NCI-H128 (cell line): ENCODE measurements around the gene CNPY1.

Source experiments
- DNase-seq: peaks from one replicate; lab custom pipeline; 2025; ENCODE audit not compliant: unreplicated experiment; lab: John Stamatoyannopoulos, UW

CNPY1 gene

DNA sequence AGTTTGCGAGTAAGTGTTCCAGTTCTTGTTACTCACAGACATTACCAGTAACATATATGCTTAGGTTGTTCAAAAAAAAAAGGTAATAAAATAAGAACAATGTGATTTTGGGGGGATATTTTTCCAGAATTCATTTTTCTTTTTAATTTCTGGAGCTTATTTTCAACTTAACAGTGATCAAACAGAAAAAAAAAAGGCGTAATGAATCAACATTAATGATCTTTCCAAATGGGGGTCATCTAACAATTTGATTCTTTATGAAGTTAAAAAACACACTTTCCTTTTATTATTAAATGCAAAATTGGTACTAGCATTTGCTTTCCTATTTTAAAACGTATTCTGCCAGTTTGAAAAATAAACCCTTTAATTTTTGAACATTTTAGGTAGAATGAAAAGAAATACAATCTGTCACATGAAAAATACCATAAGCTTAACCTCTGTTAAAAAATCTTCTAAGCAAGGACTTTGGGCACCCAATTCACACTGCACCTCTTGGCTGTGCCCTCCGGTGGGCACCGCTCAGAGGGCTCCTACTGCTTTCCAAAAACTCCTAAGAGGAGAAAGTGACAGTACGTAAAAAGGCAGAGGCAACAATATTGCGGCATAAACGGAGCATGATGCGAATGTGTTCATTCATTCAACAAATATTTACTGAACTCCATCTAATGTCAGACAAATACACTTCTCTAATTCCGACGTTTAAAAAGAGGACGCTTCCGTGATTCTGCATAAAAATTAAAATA is 32.6 kb downstream of the CNPY1 start:
- DNase-seq: no peak

- no peak for DNase-seq
Measured at GRCh38 chr7:155512246-155512887, 34.0 kb downstream of the CNPY1 start.

- DNase-seq: no peak
Measured at GRCh38 chr7:155511702-155511996, 34.7 kb downstream of the CNPY1 start.

DNA sequence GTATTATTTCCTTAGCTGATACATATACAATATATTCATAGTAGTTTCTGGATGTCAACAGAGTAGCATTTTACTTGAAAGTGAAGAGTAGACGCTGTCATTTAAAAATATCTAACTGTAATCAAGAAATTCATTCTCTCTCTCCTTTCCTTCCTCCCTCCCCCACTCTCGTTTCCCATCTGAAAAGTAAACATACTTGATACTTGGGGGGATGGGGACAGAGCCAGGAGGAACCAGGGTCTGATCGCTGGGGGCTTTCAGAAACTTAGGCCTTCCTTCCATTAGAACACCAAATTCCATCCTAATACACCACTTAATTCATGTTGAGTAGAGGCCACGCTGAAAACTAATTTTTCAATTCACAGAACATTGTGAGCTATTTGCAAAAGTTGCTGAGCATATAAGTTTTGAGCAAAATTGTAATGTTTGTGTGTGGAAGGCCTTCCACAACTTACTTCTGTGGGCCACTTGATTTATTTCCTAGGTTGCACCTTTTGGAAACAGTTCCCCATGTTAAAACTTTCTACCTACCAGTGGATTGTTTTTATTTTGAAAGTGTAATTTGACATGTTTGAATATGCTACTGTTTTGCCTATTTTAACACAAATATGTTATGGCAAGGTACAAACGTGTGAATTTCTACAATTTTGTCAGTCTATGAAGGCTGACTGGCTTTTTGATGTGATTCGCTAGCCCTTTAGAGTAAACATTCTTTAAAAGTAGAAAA is 35.2 kb downstream of the CNPY1 start:
- no peak for DNase-seq

DNA sequence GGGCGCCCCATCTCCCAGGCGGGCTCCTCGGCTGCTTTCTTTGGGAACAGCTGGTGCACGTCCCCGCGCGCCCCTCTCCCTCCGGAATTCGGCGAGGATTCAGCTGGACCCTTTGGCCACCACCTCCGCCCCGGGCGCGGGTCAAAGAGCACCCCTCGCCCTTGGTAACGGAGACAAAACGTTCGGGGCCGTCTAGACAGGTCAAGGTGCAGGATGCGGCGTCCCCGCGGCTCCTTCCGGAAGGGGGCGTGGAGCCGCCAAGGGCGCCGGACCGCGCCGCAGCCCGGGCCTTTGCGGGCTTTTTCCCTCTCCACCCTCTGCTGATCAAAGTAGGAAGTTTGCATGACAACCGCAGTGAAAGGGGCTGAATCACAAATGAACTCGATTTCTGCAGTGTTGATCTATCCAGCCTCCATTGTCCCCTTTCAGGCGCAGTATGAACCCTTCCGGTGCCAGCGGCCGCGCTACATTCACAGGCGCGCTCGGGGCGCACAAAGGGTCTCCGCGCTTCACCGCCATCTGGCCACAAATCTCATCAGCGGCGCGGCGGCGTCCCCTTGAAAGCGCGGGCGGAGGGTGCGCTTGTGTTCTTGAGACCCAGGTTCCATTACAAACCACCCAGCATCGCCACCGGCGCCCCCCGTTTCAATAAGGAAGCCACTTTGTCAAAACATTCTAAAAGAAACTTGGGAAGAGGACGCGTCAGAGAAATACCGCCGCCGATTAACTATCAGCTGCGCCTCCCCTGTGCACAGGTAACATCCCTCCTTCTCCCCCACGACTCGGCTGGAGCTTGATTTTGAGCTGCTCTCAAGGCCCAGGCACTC is 36.4 kb downstream of the CNPY1 start:
- no peak for DNase-seq

- DNase-seq: no peak
Measured at GRCh38 chr7:155509359-155509724, 37.0 kb downstream of the CNPY1 start.

DNA sequence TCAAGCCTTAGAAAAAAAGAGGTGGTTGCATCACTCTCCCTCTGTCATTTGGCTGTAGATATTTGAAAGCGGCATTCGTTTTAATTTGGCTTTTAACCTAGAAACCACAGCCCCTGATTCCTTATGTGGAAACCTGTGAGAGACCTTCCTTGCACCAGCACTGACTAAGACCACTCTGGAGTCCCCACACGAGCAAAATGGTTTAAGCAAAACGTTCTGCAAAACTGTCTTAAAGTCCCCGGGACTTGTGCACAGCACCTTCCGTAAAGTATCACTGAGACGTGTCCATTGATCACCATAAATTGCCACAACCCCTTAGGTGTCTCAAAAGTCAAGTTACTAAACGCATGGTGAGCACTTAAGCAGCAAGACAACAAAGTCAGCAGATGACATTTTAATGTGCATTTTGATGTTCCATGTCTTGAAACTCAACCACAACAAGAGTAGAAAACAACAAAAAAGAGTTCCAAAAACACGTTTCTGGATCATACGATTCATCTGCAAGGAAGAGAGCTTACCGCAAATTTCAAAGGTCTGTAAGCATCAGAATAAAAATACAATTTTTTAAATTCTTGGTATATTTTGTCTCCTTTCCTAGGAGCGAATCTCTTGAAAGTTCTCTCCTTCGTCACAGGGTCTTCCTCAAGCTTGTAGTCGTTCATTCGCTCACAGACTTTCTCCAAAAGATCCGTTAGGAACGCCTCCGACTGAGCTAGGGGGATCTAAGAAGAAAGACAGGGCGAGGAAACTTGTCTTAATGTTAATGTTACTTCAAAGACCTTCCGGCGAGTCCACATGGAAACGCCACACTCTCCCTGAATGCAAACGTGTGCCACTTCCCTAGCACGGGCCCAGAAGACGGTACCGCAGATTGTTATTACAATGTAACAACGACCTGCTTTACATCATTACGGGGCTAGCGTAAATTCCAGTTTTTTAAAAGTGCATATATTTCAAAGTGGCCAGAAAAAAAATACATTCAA is 37.7 kb downstream of the CNPY1 start:
- DNase-seq: no peak

DNA sequence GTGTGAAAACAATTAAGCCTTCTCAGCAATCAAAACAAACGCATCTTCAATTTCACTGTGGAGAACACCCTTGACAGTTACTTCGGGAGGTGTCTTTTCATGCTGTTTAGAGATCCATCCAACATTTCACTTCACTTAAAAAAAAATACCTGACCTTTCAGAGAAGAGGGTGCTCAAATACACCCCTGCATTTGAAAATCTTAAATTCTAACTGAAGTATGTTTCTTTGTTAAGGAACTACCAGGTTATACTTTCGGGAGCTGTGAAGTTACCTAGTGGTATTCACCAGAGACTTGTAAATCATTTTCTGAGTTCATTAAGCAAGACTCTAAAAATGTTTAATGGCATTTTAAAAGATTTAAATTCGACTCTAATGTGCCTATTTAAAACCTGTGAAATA is 38.8 kb downstream of the CNPY1 start:
- no peak for DNase-seq

DNA sequence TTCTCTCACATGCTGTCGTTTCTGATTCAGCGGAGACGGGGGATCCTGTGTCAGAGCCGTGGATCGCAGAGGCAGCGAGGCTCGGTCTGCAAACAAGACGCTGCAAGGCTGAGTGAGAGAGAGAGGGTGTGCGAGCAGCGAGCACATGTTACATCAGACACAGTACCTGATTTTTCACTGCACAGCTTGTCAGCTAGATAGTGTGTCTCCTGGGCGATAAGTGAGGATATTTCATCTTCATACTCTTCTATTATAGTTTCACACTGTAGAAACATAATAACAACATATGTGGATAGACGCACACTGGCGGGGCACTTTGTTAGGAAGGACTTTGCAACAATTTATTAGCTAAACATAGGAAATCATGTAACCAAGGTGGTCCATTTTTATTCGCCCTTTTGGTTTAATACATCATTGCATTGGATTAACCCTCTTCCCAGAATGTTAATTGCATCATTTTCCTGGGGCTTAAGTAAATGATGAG is 39.5 kb downstream of the CNPY1 start:
- no peak for DNase-seq

- DNase-seq: no peak
Measured at GRCh38 chr7:155505422-155505793, 41.0 kb downstream of the CNPY1 start.

DNA sequence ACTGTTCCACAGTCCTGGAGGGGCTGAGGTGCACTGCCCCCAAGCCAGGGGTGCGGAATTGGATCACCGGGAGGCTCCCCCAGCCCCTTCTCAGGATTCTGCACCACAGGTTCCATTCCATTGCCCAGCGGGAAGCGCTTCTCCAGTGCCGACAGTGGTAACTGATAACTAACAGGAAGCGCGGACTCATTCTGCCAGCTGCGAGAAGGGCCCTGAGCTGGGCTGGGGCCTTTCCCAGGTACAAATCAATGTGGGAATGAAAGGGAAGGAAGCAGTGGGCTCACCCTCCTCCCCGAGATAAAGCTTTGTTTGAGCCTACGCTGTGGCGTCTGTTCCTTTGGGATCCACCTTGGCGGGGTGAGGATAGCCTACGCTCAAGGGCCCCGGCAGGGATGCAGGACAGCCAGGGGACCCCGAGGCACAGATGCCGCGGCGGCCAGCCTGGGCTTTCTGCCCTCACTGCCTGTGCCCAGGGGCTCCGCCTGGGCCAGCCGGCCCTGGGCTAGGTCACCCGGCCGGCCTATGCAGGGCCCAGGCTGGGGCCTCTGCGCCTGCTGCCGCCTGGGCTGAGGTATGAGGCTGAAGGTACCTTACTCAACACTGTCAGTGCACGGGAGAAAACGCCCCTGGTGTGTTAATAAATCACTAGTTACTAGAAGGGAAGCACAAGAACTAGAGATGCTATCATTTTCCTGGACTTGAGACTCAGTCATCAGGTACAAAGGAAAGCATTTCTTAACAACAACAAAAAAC is 49.0 kb downstream of the CNPY1 start:
- DNase-seq: no peak

DNA sequence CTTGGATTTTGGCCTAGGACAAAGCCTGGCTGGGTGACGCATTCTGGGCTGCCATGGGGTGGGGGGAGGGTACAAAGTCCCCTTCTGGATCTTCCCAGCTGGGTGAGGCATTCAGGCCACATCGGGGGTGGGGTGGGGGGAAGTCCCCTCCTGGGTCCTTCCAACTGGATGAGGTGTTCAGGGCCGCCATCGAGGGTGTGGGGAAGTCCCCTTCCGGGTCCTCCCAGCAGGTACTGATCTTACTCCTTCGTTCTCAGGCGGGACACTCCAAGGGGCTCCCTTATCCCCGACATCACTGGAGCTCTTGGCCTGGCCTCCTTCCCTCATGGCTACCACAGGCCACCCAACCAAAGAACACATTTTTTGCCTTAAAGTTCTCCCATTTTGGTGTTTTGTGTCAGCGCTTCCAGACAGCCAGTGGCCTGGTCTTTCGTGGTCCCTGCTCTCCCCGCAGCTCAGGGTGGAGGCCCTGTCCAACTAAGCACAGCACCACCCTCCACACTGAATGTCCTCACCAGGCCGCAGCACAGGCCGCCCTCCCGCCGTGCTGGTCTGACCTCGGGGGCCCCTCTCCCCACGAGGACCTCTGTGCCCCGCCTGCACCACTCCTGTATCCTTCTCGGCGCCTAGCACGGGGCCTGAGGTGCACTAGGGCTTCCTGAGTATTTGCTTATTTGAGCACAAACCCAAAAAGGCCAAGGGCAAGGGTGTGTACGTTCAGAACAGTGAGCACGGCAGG is 49.9 kb downstream of the CNPY1 start:
- DNase-seq: no peak

DNA sequence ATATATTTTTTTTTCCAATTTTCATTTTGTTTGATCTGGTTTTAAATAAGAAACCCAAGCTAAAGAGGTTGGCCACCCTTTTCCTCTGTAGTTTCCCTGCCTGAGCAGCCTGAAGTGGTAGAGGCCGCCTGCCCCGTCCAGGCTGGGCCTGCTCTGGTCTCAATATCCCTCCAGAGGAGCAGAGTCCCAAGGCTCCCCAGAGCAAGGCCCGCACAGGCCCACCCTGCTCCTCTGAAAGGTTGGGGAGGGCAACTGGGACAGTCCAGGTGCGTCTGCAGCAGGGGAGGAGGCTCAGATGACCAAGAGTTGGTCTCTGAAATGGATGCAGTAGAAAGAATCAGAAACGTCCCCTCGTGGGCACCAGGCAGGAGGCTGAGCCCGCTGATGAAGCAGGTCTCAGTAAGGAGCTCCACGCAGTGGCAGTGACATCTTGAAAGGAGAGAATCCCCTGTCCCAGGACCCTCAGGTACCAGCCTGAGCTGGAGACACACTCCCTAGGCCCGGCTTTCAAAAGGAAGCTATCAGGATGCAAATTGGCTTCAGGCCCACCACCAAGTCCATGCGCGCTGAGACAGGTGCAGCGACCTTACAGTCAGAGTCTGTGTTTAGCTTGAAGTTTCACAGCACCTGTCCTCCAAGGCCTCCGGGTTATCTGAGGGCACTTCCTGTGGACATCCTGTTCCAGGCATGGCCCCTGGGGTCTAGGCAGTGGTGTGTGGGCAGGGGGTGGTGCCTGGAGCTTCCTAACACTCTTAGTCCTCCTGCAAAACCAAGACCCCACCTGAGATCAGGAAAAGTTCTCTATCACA is 50.7 kb downstream of the CNPY1 start:
- no peak for DNase-seq

DNA sequence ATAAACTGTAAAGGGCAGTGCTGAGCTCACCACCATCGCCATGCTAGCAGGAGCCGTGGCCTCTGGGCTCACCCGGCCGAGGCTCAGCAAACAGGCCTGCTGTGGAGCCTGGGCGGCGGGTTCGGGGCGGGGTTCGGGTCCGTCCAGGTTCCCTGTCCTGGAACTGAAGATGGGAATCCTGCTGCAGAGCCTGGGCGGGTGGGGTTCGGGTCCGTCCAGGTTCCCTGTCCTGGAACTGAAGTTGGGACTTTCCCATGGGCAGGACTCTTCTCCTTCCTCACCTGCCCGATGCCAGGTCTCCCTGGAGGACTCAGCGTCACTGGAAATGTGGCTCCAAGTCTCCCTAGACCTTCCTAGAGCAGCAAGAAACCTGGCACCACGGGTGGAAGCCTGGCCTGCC is 51.8 kb downstream of the CNPY1 start:
- DNase-seq: no peak

- DNase-seq: no peak
Measured at GRCh38 chr7:155493744-155494538, 52.4 kb downstream of the CNPY1 start.

- no peak for DNase-seq
Measured at GRCh38 chr7:155491812-155492211, 54.5 kb downstream of the CNPY1 start.
